Measurements from ENCODE around the gene SNRK. TPM values are rescaled to one million over a fixed set of nuclear protein-coding genes. Genes with fewer than 3 reads are reported as not detected.

SNRK gene, protein sequence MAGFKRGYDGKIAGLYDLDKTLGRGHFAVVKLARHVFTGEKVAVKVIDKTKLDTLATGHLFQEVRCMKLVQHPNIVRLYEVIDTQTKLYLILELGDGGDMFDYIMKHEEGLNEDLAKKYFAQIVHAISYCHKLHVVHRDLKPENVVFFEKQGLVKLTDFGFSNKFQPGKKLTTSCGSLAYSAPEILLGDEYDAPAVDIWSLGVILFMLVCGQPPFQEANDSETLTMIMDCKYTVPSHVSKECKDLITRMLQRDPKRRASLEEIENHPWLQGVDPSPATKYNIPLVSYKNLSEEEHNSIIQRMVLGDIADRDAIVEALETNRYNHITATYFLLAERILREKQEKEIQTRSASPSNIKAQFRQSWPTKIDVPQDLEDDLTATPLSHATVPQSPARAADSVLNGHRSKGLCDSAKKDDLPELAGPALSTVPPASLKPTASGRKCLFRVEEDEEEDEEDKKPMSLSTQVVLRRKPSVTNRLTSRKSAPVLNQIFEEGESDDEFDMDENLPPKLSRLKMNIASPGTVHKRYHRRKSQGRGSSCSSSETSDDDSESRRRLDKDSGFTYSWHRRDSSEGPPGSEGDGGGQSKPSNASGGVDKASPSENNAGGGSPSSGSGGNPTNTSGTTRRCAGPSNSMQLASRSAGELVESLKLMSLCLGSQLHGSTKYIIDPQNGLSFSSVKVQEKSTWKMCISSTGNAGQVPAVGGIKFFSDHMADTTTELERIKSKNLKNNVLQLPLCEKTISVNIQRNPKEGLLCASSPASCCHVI
- 11.4 and 14.2 TPM in 2 replicates for total RNA-seq (2016; rRNA removed; fragmentation: Illumina TruSeq; extraction: Trizol)
- total RNA-seq (2016; cell fraction: cytosol; rRNA removed; fragmentation: Illumina TruSeq; extraction: Trizol; ENCODE audit: low read depth) = 15.7 and 20.4 TPM in 2 replicates
- 11.4 and 12.5 TPM in 2 replicates for total RNA-seq (2016; cell fraction: insoluble cytoplasmic fraction; rRNA removed; fragmentation: Illumina TruSeq; extraction: Trizol)
- total RNA-seq (2016; cell fraction: membrane; rRNA removed; fragmentation: Illumina TruSeq; extraction: Trizol) = 7.8 and 8.4 TPM in 2 replicates
- 16.3 and 19.8 TPM in 2 replicates for total RNA-seq (2016; cell fraction: nucleus; rRNA removed; fragmentation: Illumina TruSeq; extraction: Trizol)
- 16.1 and 16.3 TPM in 2 replicates for polyA plus RNA-seq (2011; rRNA removed)
- polyA plus RNA-seq (2011; cell fraction: cytosol; rRNA removed) = 8.9 and 9.0 TPM in 2 replicates
- 22.4 and 28.9 TPM in 2 replicates for polyA plus RNA-seq (2011; cell fraction: nucleus; rRNA removed)
- polyA plus RNA-seq (2012) = 15.9 and 17.5 TPM in 2 replicates
- 0.21 and 0.26 TPM in 2 replicates for polyA plus RNA-seq (2016; cell fraction: cytosol; fragmentation: Illumina TruSeq; extraction: Trizol; ENCODE audit: low read depth)
- polyA plus RNA-seq (2016; cell fraction: insoluble cytoplasmic fraction; fragmentation: Illumina TruSeq; extraction: Trizol; ENCODE audit: low read depth) = 7.4 and 8.1 TPM in 2 replicates
- 1.5 TPM in 2 replicates for polyA plus RNA-seq (2016; cell fraction: membrane; fragmentation: Illumina TruSeq; extraction: Trizol; ENCODE audit: low read depth)
- polyA plus RNA-seq (2016; cell fraction: nucleus; fragmentation: Illumina TruSeq; extraction: Trizol; ENCODE audit: insufficient read depth, low read depth) = 15.7 and 17.5 TPM in 2 replicates
- polyA minus RNA-seq (2011; rRNA and poly(A)+ RNA removed; ENCODE audit: low replicate concordance) = 38.0 and 68.3 TPM in 2 replicates
- 35.4 and 37.5 TPM in 2 replicates for polyA minus RNA-seq (2011; cell fraction: cytosol; rRNA and poly(A)+ RNA removed)
- polyA minus RNA-seq (2011; cell fraction: nucleus; rRNA and poly(A)+ RNA removed) = 73.0 and 87.2 TPM in 2 replicates
- percentile 93 among the genes with signal in this experiment for Bru-seq, nascent RNA
- BruChase-seq, experiment 1, labeled RNA remaining after a 6-hour chase = percentile 74 among the genes with signal in this experiment
- percentile 85 among the genes with signal in this experiment for BruChase-seq, experiment 2, labeled RNA remaining after a 2-hour chase
- long read RNA-seq, experiment 1, partial matches to known transcripts = 2 of 2 reads
- long read RNA-seq, experiment 1, other reads (novel, unspliced or antisense) = 0 of 2 reads
- long read RNA-seq, experiment 2, full-length matches to known transcripts = 2 of 36 reads
- long read RNA-seq, experiment 2, partial matches to known transcripts = 1 of 36 reads
- long read RNA-seq, experiment 2, other reads (novel, unspliced or antisense) = 33 of 36 reads

DNA sequence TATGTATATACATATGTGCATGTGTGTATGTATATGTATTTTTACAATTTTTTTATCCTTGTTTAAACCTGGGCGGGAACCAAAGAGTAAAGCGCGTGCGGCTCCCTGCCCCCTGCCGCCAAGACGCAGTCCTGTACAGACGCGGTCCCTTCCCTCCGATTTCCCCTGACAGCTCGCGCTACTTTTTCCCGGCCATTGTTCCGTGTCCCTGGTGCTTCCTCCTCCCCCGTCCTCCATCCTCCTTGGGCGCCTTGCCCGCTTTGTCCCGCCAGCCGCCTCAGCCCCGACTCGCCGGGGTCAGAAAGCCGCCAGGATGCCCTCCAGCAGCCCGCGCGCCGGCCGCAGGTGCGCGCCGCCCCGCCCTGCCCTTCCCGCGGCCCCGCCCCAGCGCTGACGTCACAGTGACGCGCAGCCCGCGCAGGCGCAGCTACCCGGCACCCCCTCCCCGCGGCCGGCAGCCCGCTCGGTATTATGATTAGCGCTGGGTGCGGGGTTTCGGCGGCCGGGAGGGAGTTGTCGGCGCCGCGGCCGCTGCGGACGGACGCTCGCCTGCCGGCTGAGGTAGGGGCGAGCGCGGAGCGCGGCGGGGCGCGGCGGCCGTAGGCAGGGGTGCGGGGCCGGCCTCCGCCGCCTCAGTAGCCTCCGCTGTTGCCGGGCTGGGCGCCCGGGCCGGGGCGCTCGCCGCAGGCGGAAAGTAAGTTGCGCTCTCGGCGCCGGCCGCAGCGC is at the start of gene SNRK:
Gene SNRK (plus strand): TSS at position 426 of the 726 bp plus-strand sequence. CDS start 16,664 bp downstream, outside the sequence.
- DNase-seq (ENCODE audit: low spot score) (peak; percentile 53), ATAC-seq (peak; percentile 76), FAIRE-seq (no peak)
- Histone ChIP-seq H3K27ac (ENCODE audit: extremely low read length, insufficient read depth, low read length) (peak within 1 kb of the TSS; percentile 79), H2AFZ (ENCODE audit: low read length) (no peak within 1 kb of the TSS), H3K4me3 (replicated peaks in 1 of 3; ENCODE audit: insufficient read depth in 1 of 3, low read depth in 2 of 3, low read length in 3 of 3) (peak within 1 kb of the TSS; percentile 81 to 96 (median 94)), H3K79me2 (ENCODE audit: insufficient read depth, low read length) (peaks cover 45% of the 10 kb centered on the region), H4K20me1 (ENCODE audit: insufficient read depth, low read length) (peaks cover 27% of the 10 kb centered on the region), H3K9me3 (ENCODE audit: low read length) (no peaks in the 10 kb centered on the region), H3K4me1 (ENCODE audit: insufficient read depth, low read length) (peaks cover 34% of the 10 kb centered on the region), H3K9ac (ENCODE audit: insufficient read depth, low read depth, low read length) (peak within 1 kb of the TSS; percentile 93), H3K36me3 (replicated peaks in 1 of 2; ENCODE audit: control insufficient read depth in 1 of 2, insufficient read depth in 2 of 2, low read length in 2 of 2) (peaks cover 2 to 6% of the 10 kb centered on the region in 2 experiments; a peak in 2 of 5 replicates), H3K27me3 (ENCODE audit: control insufficient read depth in 1 of 2, insufficient read depth in 2 of 2, low read length in 2 of 2) (peaks cover 0 to 9% of the 10 kb centered on the region in 2 experiments; a peak in 2 of 5 replicates), H3K4me2 (ENCODE audit: low read depth, low read length) (peak within 1 kb of the TSS; percentile 97)
- intact Hi-C loops (cut with micrococcal nuclease; ENCODE audit: unreplicated experiment) = loop anchor here (5.0 kb wide), 1 partner anchor 51 kb away; no protein-coding TSS in a partner anchor
- CTCF ChIA-PET (ENCODE audit: low intra/inter-chr PET ratio, low total read pairs) = no interaction called here
- no TSS peak for BruUV-seq (replicated peaks)
- in situ Hi-C loops (cut with HindIII; ENCODE audit: extremely low pct_ligation_motif_present, low pct_unique_long_range_greater_than_20kb) = no loop called here
- POLR2A ChIA-PET = interaction anchor here (0.6 to 1.9 kb wide), 3 partner anchors 14 to 30 kb away, joined by 3 to 8 read pairs (median 4); no protein-coding TSS in a partner anchor
- WGBS (ENCODE audit: low lambda C conversion rate) = 0% methylated on average over 22 of the region's 91 CpGs
- TF ChIP-seq, protein P1, sequence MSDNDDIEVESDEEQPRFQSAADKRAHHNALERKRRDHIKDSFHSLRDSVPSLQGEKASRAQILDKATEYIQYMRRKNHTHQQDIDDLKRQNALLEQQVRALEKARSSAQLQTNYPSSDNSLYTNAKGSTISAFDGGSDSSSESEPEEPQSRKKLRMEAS (IDR thresholded peaks at IDR 0.05) = peak; percentile 59
- 0 out of 2 replicates have a peak, but pooled peaks have one; percentile 38 for TF ChIP-seq ZNF446 (CRISPR knock-in tag; IDR thresholded peaks at IDR 0.05)
- TF ChIP-seq POLR2A (IDR thresholded peaks at IDR 0.05; ENCODE audit: insufficient read depth in 1 of 2, low read depth in 2 of 2, low read length in 2 of 2) = peak; percentile 34 to 53; a peak in 2 of 4 replicates
- peak; percentile 25; the same call in 1 of the 2 replicates for TF ChIP-seq ZNF614 (CRISPR knock-in tag; IDR thresholded peaks at IDR 0.05; ENCODE audit: borderline replicate concordance)
- TF ChIP-seq RFXANK (CRISPR knock-in tag; IDR thresholded peaks at IDR 0.05) = 0 out of 2 replicates have a peak, but pooled peaks have one; percentile 47
- TF ChIP-seq NR2F2 (IDR thresholded peaks at IDR 0.05; ENCODE audit: borderline replicate concordance, low read depth) = peak; percentile 21; the same call in 1 of the 2 replicates
- TF ChIP-seq ZNF512 (CRISPR knock-in tag; IDR thresholded peaks at IDR 0.05) = no peak
- peak; percentile 45; the same call in 1 of the 2 replicates for TF ChIP-seq PHF8 (CRISPR knock-in tag; IDR thresholded peaks at IDR 0.05)
- no peak for TF ChIP-seq MEF2D (CRISPR knock-in tag; IDR thresholded peaks at IDR 0.05)
- TF ChIP-seq TFDP2 (CRISPR knock-in tag; IDR thresholded peaks at IDR 0.05) = peak; percentile 46
- TF ChIP-seq SAP130 (CRISPR knock-in tag; IDR thresholded peaks at IDR 0.05; ENCODE audit: low read depth) = peak; percentile 72
- 0 out of 2 replicates have a peak, but pooled peaks have one; percentile 36 for TF ChIP-seq HES4 (CRISPR knock-in tag; IDR thresholded peaks at IDR 0.05; ENCODE audit: borderline replicate concordance)

All from HepG2 (cell line).